NCI-H146 treated with DMSO at 0.1 percent for 48 hours (cell line): ENCODE data around the gene IGFL3.
A peak's percentile ranks its signal among the peaks of the same experiment; 100 is the strongest.
"Not testable (repeated sequence)": the region's sequence is repeated elsewhere in the genome, so short reads cannot be mapped to it uniquely, and the experiment has no call there.

Source experiments
- DNase-seq: peaks from one replicate; lab custom pipeline; 2025; ENCODE audit not compliant: unreplicated experiment; lab: John Stamatoyannopoulos, UW

Gene IGFL3

GRCh38 chr19:46126086-46126580 lies 1.6 kb upstream of the IGFL3 start:
- DNase-seq, result no peak

GRCh38 chr19:46125447-46125846 lies 959 bp upstream of the IGFL3 start:
- DNase-seq, result no peak

- DNase-seq, result no peak
Measured at GRCh38 chr19:46118136-46118535, 6.4 kb downstream of the IGFL3 start.

GRCh38 chr19:46116121-46116520 lies 8.4 kb downstream of the IGFL3 start:
- no peak for DNase-seq

GRCh38 chr19:46115396-46116106 lies 8.9 kb downstream of the IGFL3 start:
- peak; percentile 15 for DNase-seq

GRCh38 chr19:46113726-46114125 lies 10.8 kb downstream of the IGFL3 start:
- DNase-seq, result no peak

- no peak for DNase-seq
Measured at GRCh38 chr19:46112527-46112926, 12.0 kb downstream of the IGFL3 start.

- peak; percentile 28 for DNase-seq
Measured at GRCh38 chr19:46111376-46111775, 13.1 kb downstream of the IGFL3 start.

GRCh38 chr19:46109876-46110275 lies 14.6 kb downstream of the IGFL3 start:
- DNase-seq, result no peak

- DNase-seq, result no peak
Measured at GRCh38 chr19:46107371-46107770, 17.1 kb downstream of the IGFL3 start.

- not testable (repeated sequence) for DNase-seq
Measured at GRCh38 chr19:46102333-46102732, 22.2 kb downstream of the IGFL3 start.

- no peak for DNase-seq
Measured at GRCh38 chr19:46101293-46101692, 23.2 kb downstream of the IGFL3 start.

GRCh38 chr19:46100344-46100743 lies 24.1 kb downstream of the IGFL3 start:
- DNase-seq, result no peak

GRCh38 chr19:46090444-46090843 lies 34.0 kb downstream of the IGFL3 start:
- DNase-seq, result no peak

GRCh38 chr19:46089432-46089831 lies 35.1 kb downstream of the IGFL3 start:
- DNase-seq, result no peak

- no peak for DNase-seq
Measured at GRCh38 chr19:46088101-46088500, 36.4 kb downstream of the IGFL3 start.

GRCh38 chr19:46085888-46086287 lies 38.6 kb downstream of the IGFL3 start:
- DNase-seq, result no peak

GRCh38 chr19:46082728-46083050 lies 41.8 kb downstream of the IGFL3 start:
- no peak for DNase-seq

- DNase-seq, result peak; percentile 34
Measured at GRCh38 chr19:46081928-46082727, 42.4 kb downstream of the IGFL3 start.

- no peak for DNase-seq
Measured at GRCh38 chr19:46080561-46080960, 43.9 kb downstream of the IGFL3 start.

GRCh38 chr19:46079576-46079975 lies 44.9 kb downstream of the IGFL3 start:
- no peak for DNase-seq

- not testable (repeated sequence) for DNase-seq
Measured at GRCh38 chr19:46078573-46079332, 45.7 kb downstream of the IGFL3 start.
